Anterior cingulate cortex (tissue), 58 donors: ENCODE data around the gene MAP3K7.

Experiments
- DNase-seq, 58 donors: peaks; one replicate each; lab custom pipeline; 2025; lab: John Stamatoyannopoulos, UW

Gene MAP3K7

GRCh38 chr6:90534337-90535025 is 52.4 kb downstream of the MAP3K7 start:
- DNase-seq = no peak

- no peak for DNase-seq
These were observed 53.1 kb downstream of the MAP3K7 start for GRCh38 chr6:90533615-90534336.

- no peak for DNase-seq
These were observed 56.0 kb downstream of the MAP3K7 start for GRCh38 chr6:90530882-90531281.

- no peak for DNase-seq
These were observed 61.5 kb downstream of the MAP3K7 start for GRCh38 chr6:90525421-90525820.

- DNase-seq = no peak
These were observed 63.0 kb downstream of the MAP3K7 start for GRCh38 chr6:90523779-90524310.

- no peak for DNase-seq
These were observed 64.9 kb downstream of the MAP3K7 start for GRCh38 chr6:90521955-90522354.

- no peak for DNase-seq
These were observed 70.7 kb downstream of the MAP3K7 start for GRCh38 chr6:90516074-90516660.

- DNase-seq = no peak
These were observed 72.4 kb downstream of the MAP3K7 start for GRCh38 chr6:90514496-90514895.

- DNase-seq = no peak
These were observed 78.1 kb downstream of the MAP3K7 start for GRCh38 chr6:90508753-90509152.

GRCh38 chr6:90502866-90503407 is 83.9 kb downstream of the MAP3K7 start:
- no peak for DNase-seq

GRCh38 chr6:90502381-90502780 is 84.5 kb downstream of the MAP3K7 start:
- DNase-seq = no peak

GRCh38 chr6:90500458-90500857 is 86.4 kb downstream of the MAP3K7 start:
- DNase-seq = no peak

GRCh38 chr6:90497411-90497810 is 89.5 kb downstream of the MAP3K7 start:
- no peak for DNase-seq

- DNase-seq = no peak
These were observed 90.4 kb downstream of the MAP3K7 start for GRCh38 chr6:90496258-90497016.

GRCh38 chr6:90495216-90495817 is 91.6 kb downstream of the MAP3K7 start:
- no peak for DNase-seq

GRCh38 chr6:90494067-90494780 is 92.6 kb downstream of the MAP3K7 start:
- DNase-seq = no peak

GRCh38 chr6:90493332-90493731 is 93.5 kb downstream of the MAP3K7 start:
- no peak for DNase-seq

- no peak for DNase-seq
These were observed 94.1 kb downstream of the MAP3K7 start for GRCh38 chr6:90492798-90493197.

GRCh38 chr6:90492369-90492768 is 94.5 kb downstream of the MAP3K7 start:
- DNase-seq = no peak
